Stomach (tissue), 9 donors: Measurements from ENCODE around the gene PDE4B. TPM values are rescaled to one million over a fixed set of nuclear protein-coding genes. Genes with fewer than 3 reads are reported as not detected.

Source experiments
- DNase-seq, 2 donors: peaks; one replicate each; pipeline versions ENCODE4 v3.0.0 to v3.0.0-alpha.2; 2013 to 2019
- H3K27ac ChIP-seq, 5 donors: fragments of 200-600 bp in 4 of 5; sonication (generic) in 4 of 5; one replicate each; pipeline ENCODE4 v1.5.1; 2013 to 2019; ENCODE audit warnings: mild to moderate bottlenecking in 1 of 5, moderate library complexity in 1 of 5
- H3K27me3 ChIP-seq, 3 donors: fragments of 200-600 bp; sonication (generic); one replicate each; pipeline ENCODE4 v1.5.1; 2017 to 2019; ENCODE audit warnings: mixed run types in 1 of 3
- H3K36me3 ChIP-seq, 4 donors: fragments of 200-600 bp; sonication (generic); 1 replicate in 3 of 4; 2 replicates in 1 of 4; pipeline ENCODE4 v1.5.1; 2016 to 2019
- H3K4me1 ChIP-seq, 4 donors: fragments of 200-600 bp; sonication (generic); one replicate each; pipeline ENCODE4 v1.5.1; 2016 to 2019
- H3K4me3 ChIP-seq, 4 donors: fragments of 200-600 bp; sonication (generic) in 3 of 4; one replicate each; pipeline ENCODE4 v1.5.1; 2016 to 2019; ENCODE audit warnings: mild to moderate bottlenecking in 1 of 4
- H3K9me3 ChIP-seq, 4 donors: fragments of 200-600 bp; sonication (generic); one replicate each; pipeline ENCODE4 v1.5.1; 2016 to 2019
- EP300 ChIP-seq: sonication (generic); formaldehyde crosslinking; IDR thresholded peaks from one replicate; pipeline ENCODE4 v1.6.1; 2017; ENCODE audit warnings: antibody characterized with exemption
- POLR2A ChIP-seq, 4 donors: fragments of 450-650 bp; IDR thresholded peaks; one replicate each; pipeline ENCODE4 v1.6.1; 2016; ENCODE audit warnings: antibody characterized with exemption in 4 of 4, control low read depth in 2 of 4, mild to moderate bottlenecking in 1 of 4, moderate library complexity in 1 of 4
- POLR2AphosphoS5 ChIP-seq, 3 donors: sonication (generic); formaldehyde crosslinking; IDR thresholded peaks; one replicate each; pipeline ENCODE4 v1.6.1; 2016; ENCODE audit warnings: antibody characterized with exemption in 3 of 3
- WGBS, 5 donors: extraction: QIAGEN DNeasy Blood & Tissue Kit in 3 of 5; methylation state at CpG; one replicate each; pipeline versions ENCODE4 v1.1.5 to v1.1.7; 2013 to 2018; 5-methylcytosine and 5-hydroxymethylcytosine counted together
- intact Hi-C: fragments of 100-400 bp; cut with DNase I; formaldehyde crosslinking; loops from one replicate; pipeline ENCODE4 v1.15.1; 2023; ENCODE audit warnings: low total_unique reads
- polyA plus RNA-seq, 3 donors: library from polyadenylated mRNA; stranded (reverse); fragments of 200-250 nt; gene quantifications; one replicate each; pipeline ENCODE4 v1.2.3, GENCODE V29; 2013
- total RNA-seq, 5 donors: library from RNA; depleted of rRNA; stranded (reverse); fragments of >200 nt; gene quantifications; one replicate each; pipeline versions ENCODE4 v1.1.0 to v1.2.3, GENCODE V29; 2014 to 2016
- TF ChIP-seq, protein P1 (sequence below), 7 experiments: fragments of 450-650 bp in 4 of 7; fragments of 200-600 bp in 3 of 7; sonication (generic) in 3 of 7; IDR thresholded peaks; one replicate each; pipeline ENCODE4 v1.5.1; 2016 to 2019; ENCODE audit warnings: antibody characterized with exemption in 7 of 7, control low read depth in 2 of 7, mild to moderate bottlenecking in 1 of 7
- donor health status: healthy with polysubstance abuse.
- donor health status: Bipolar disorder and iron deficiency.
- donor health status: healthy.

PDE4B gene
- total and polyA plus RNA-seq, 8 donors, result 0.45 to 34.3 (median 3.2) TPM

- Histone ChIP-seq H3K9me3 (no peaks in the 10 kb centered on the region), H3K36me3 (peaks cover 0 to 40% (median 24%) of the 10 kb centered on the region in 4 donors), H3K27me3 (no peaks in the 10 kb centered on the region), H3K4me3 (no peak overlapping the region), H3K4me1 (peaks cover 10 to 47% (median 16%) of the 10 kb centered on the region in 4 donors), H3K27ac (peak overlapping the region; percentile 26 to 74 (median 63))
- intact Hi-C loops, result no loop called here
- no peak for DNase-seq
- 75 to 86% (median 84%) methylated on average over 6 of the region's 6 CpGs for WGBS, 5 donors
- TF ChIP-seq, protein P1, sequence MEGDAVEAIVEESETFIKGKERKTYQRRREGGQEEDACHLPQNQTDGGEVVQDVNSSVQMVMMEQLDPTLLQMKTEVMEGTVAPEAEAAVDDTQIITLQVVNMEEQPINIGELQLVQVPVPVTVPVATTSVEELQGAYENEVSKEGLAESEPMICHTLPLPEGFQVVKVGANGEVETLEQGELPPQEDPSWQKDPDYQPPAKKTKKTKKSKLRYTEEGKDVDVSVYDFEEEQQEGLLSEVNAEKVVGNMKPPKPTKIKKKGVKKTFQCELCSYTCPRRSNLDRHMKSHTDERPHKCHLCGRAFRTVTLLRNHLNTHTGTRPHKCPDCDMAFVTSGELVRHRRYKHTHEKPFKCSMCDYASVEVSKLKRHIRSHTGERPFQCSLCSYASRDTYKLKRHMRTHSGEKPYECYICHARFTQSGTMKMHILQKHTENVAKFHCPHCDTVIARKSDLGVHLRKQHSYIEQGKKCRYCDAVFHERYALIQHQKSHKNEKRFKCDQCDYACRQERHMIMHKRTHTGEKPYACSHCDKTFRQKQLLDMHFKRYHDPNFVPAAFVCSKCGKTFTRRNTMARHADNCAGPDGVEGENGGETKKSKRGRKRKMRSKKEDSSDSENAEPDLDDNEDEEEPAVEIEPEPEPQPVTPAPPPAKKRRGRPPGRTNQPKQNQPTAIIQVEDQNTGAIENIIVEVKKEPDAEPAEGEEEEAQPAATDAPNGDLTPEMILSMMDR (IDR thresholded peaks at IDR 0.05), result no peak
- no peak for TF ChIP-seq EP300
- no peak for TF ChIP-seq POLR2A (IDR thresholded peaks at IDR 0.05)
- TF ChIP-seq POLR2AphosphoS5 (IDR thresholded peaks at IDR 0.05), result no peak
These were observed 579.9 kb downstream of the PDE4B start for GRCh38 chr1:66372522-66373101.

DNA sequence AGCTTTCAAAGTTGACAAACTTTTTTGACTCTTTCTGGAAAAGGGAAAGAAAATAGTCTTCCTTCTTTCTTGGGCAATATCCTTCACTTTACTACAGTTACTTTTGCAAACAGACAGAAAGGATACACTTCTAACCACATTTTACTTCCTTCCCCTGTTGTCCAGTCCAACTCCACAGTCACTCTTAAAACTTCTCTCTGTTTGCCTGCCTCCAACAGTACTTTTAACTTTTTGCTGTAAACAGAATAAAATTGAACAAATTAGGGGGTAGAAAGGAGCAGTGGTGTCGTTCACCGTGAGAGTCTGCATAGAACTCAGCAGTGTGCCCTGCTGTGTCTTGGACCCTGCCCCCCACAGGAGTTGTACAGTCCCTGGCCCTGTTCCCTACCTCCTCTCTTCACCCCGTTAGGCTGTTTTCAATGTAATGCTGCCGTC lies 580.5 kb downstream of the PDE4B start:
- no peak overlapping the region for H3K4me3 ChIP-seq
- peak overlapping the region in 4 of 5 donors; percentile 38 to 74 (median 62) for H3K27ac ChIP-seq
- H3K9me3 ChIP-seq, result no peaks in the 10 kb centered on the region
- no peak for DNase-seq
- peaks cover 0 to 34% (median 19%) of the 10 kb centered on the region in 4 donors for H3K36me3 ChIP-seq
- no peaks in the 10 kb centered on the region for H3K27me3 ChIP-seq
- intact Hi-C loops, result no loop called here
- WGBS, 5 donors, result 61 to 80% (median 72%) methylated on average over 4 of the region's 4 CpGs
- TF ChIP-seq EP300, result no peak
- no peak for TF ChIP-seq POLR2A (IDR thresholded peaks at IDR 0.05)
- TF ChIP-seq, protein P1 (IDR thresholded peaks at IDR 0.05), result no peak
- TF ChIP-seq POLR2AphosphoS5 (IDR thresholded peaks at IDR 0.05), result no peak
- peaks cover 10 to 47% (median 16%) of the 10 kb centered on the region in 4 donors for H3K4me1 ChIP-seq

- Histone ChIP-seq H3K27ac (peak overlapping the region in 4 of 5 donors; percentile 8 to 74 (median 62)), H3K9me3 (no peaks in the 10 kb centered on the region), H3K4me1 (peaks cover 10 to 47% (median 16%) of the 10 kb centered on the region in 4 donors), H3K4me3 (no peak overlapping the region), H3K36me3 (peaks cover 0 to 24% (median 9%) of the 10 kb centered on the region in 4 donors), H3K27me3 (no peaks in the 10 kb centered on the region)
- WGBS, 5 donors, result 72 to 86% (median 84%) methylated on average over 2 of the region's 2 CpGs
- intact Hi-C loops, result no loop called here
- DNase-seq, result no peak
- TF ChIP-seq EP300 (no peak), POLR2AphosphoS5 (IDR thresholded peaks at IDR 0.05) (no peak), POLR2A (IDR thresholded peaks at IDR 0.05) (no peak)
- TF ChIP-seq, protein P1 (IDR thresholded peaks at IDR 0.05), result no peak
These were observed 581.5 kb downstream of the PDE4B start for GRCh38 chr1:66374148-66374547.

GRCh38 chr1:66374561-66375111 lies 581.9 kb downstream of the PDE4B start:
- intact Hi-C loops, result no loop called here
- no peaks in the 10 kb centered on the region for H3K9me3 ChIP-seq
- TF ChIP-seq POLR2A (IDR thresholded peaks at IDR 0.05) (no peak), POLR2AphosphoS5 (IDR thresholded peaks at IDR 0.05) (peak in 1 of 3 donors; percentile 10)
- peak in 1 of 2 donors; percentile 42 for DNase-seq
- no peaks in the 10 kb centered on the region for H3K27me3 ChIP-seq
- H3K4me3 ChIP-seq, result no peak overlapping the region
- H3K36me3 ChIP-seq, result peaks cover 0 to 19% (median 6%) of the 10 kb centered on the region in 4 donors
- WGBS, 5 donors, result 29 to 52% (median 51%) methylated on average over 2 of the region's 2 CpGs
- H3K27ac ChIP-seq, result peak overlapping the region in 4 of 5 donors; percentile 4 to 74 (median 62)
- H3K4me1 ChIP-seq, result peaks cover 10 to 47% (median 16%) of the 10 kb centered on the region in 4 donors
